H9 (cell line): ENCODE data around the gene PKNOX2. TPM values are rescaled to one million over a fixed set of nuclear protein-coding genes. Genes with fewer than 3 reads are reported as not detected.

ENCODE experiments used
- DNase-seq: peaks from one replicate; pipeline ENCODE4 v3.0.0-alpha.2; 2017
- H2AFZ ChIP-seq: one replicate; pipeline ENCODE4 v1.6.1; 2013; ENCODE audit warnings: mild to moderate bottlenecking, low read length, control low read depth, moderate library complexity
- H2AK5ac ChIP-seq: 2 replicates; pipeline ENCODE4 v1.6.1; 2013; ENCODE audit warnings: low read length, control low read depth, mixed read lengths; ENCODE audit not compliant: insufficient read length
- H2BK120ac ChIP-seq: one replicate; pipeline ENCODE4 v1.6.1; 2013; ENCODE audit warnings: low read depth, mild to moderate bottlenecking, low read length, control low read depth, inconsistent platforms; ENCODE audit not compliant: poor library complexity, severe bottlenecking
- H2BK12ac ChIP-seq: 2 replicates; pipeline ENCODE4 v1.6.1; 2013; ENCODE audit warnings: low read length, control low read depth, mixed read lengths, low read depth; ENCODE audit not compliant: insufficient read length
- H2BK15ac ChIP-seq: 2 replicates; pipeline ENCODE4 v1.6.1; 2013; ENCODE audit warnings: low read depth, low read length, control low read depth
- H2BK20ac ChIP-seq: one replicate; pipeline ENCODE4 v1.6.1; 2013; ENCODE audit warnings: low read depth, mild to moderate bottlenecking, low read length, control low read depth, inconsistent platforms; ENCODE audit not compliant: poor library complexity, severe bottlenecking
- H2BK5ac ChIP-seq: 2 replicates; pipeline ENCODE4 v1.6.1; 2013; ENCODE audit warnings: low read length, control low read depth, mixed read lengths; ENCODE audit not compliant: insufficient read length
- H3K14ac ChIP-seq: 2 replicates; pipeline ENCODE4 v1.6.1; 2013; ENCODE audit warnings: low read length, control low read depth; ENCODE audit not compliant: insufficient read depth
- H3K18ac ChIP-seq: 2 replicates; pipeline ENCODE4 v1.6.1; 2013; ENCODE audit warnings: low read depth, mild to moderate bottlenecking, mixed read lengths, low read length, control low read depth; ENCODE audit not compliant: insufficient read length
- H3K23ac ChIP-seq: 2 replicates; pipeline ENCODE4 v1.6.1; 2013; ENCODE audit warnings: low read length, control low read depth, mixed read lengths, low read depth; ENCODE audit not compliant: insufficient read length
- H3K23me2 ChIP-seq: 2 replicates; pipeline ENCODE4 v1.6.1; 2013; ENCODE audit warnings: low read depth, mild to moderate bottlenecking, mixed read lengths, low read length, control low read depth; ENCODE audit not compliant: insufficient read length, poor library complexity, severe bottlenecking
- H3K27ac ChIP-seq: 2 replicates; pipeline ENCODE4 v1.5.1; 2013; ENCODE audit warnings: low read length, control low read depth, mixed read lengths, low read depth; ENCODE audit not compliant: insufficient read length
- H3K27me3 ChIP-seq: 2 replicates; pipeline ENCODE4 v1.6.1; 2013; ENCODE audit warnings: low read length, control low read depth, inconsistent platforms; ENCODE audit not compliant: insufficient read depth
- H3K4ac ChIP-seq: 2 replicates; pipeline ENCODE4 v1.6.1; 2013; ENCODE audit warnings: low read depth, mild to moderate bottlenecking, control low read depth, inconsistent platforms, low read length, moderate library complexity
- H3K4me1 ChIP-seq: 2 replicates; pipeline ENCODE4 v1.6.1; 2013; ENCODE audit warnings: low read length, control low read depth, inconsistent platforms; ENCODE audit not compliant: insufficient read depth
- H3K4me2 ChIP-seq: 2 replicates; pipeline ENCODE4 v1.6.1; 2013; ENCODE audit warnings: low read length, control low read depth, mixed read lengths; ENCODE audit not compliant: insufficient read length, insufficient read depth
- H3K56ac ChIP-seq: 2 replicates; pipeline ENCODE4 v1.6.1; 2013; ENCODE audit warnings: low read depth, mild to moderate bottlenecking, mixed read lengths, low read length, control low read depth; ENCODE audit not compliant: insufficient read length
- H3K79me1 ChIP-seq: 2 replicates; pipeline ENCODE4 v1.6.1; 2013; ENCODE audit warnings: low read depth, mild to moderate bottlenecking, moderate library complexity, low read length, control low read depth, inconsistent platforms; ENCODE audit not compliant: insufficient read depth, poor library complexity, severe bottlenecking
- H3K79me2 ChIP-seq: 2 replicates; pipeline ENCODE4 v1.6.1; 2013; ENCODE audit warnings: low read length, control low read depth, inconsistent platforms; ENCODE audit not compliant: insufficient read depth
- H3K9ac ChIP-seq: 2 replicates; pipeline ENCODE4 v1.6.1; 2013; ENCODE audit warnings: low read length, control low read depth, mixed read lengths; ENCODE audit not compliant: insufficient read length; ENCODE audit errors: extremely low read depth
- H3K9me3 ChIP-seq: one replicate; pipeline ENCODE4 v1.6.1; 2013; ENCODE audit warnings: low read depth, low read length, inconsistent platforms; ENCODE audit not compliant: control insufficient read depth
- H3T11ph ChIP-seq: one replicate; pipeline ENCODE4 v1.6.1; 2013; ENCODE audit warnings: mild to moderate bottlenecking, low read length, control low read depth, inconsistent platforms
- H4K20me1 ChIP-seq: one replicate; pipeline ENCODE4 v1.6.1; 2013; ENCODE audit not compliant: control insufficient read depth, insufficient read length, insufficient read depth
- H4K5ac ChIP-seq: 2 replicates; pipeline ENCODE4 v1.6.1; 2013; ENCODE audit warnings: low read depth, mild to moderate bottlenecking, mixed read lengths, low read length, control low read depth; ENCODE audit not compliant: insufficient read length
- H4K8ac ChIP-seq: replicated peaks from 2 replicates; pipeline ENCODE4 v1.6.1; 2013; ENCODE audit warnings: low read length, control low read depth, mixed read lengths, low read depth; ENCODE audit not compliant: insufficient read length
- H4K91ac ChIP-seq: 2 replicates; pipeline ENCODE4 v1.6.1; 2013; ENCODE audit warnings: low read depth, mild to moderate bottlenecking, moderate library complexity, mixed read lengths, low read length, control low read depth; ENCODE audit not compliant: insufficient read length
- H3K27ac Mint-ChIP-seq, 3 experiments: 2 replicates in 2 of 3; 3 replicates in 1 of 3; pipeline ENCODE4 v1.8.0; 2020 to 2021; ENCODE audit warnings: mixed read lengths in 3 of 3, mild to moderate bottlenecking in 1 of 3, moderate library complexity in 1 of 3
- H3K27me3 Mint-ChIP-seq: 2 replicates; pipeline ENCODE4 v1.8.0; 2021; ENCODE audit warnings: low read depth, mild to moderate bottlenecking, moderate library complexity, mixed read lengths
- H3K36me3 Mint-ChIP-seq, 3 experiments: 2 replicates in 2 of 3; 3 replicates in 1 of 3; pipeline ENCODE4 v1.8.0; 2020 to 2021; ENCODE audit warnings: low read depth in 3 of 3, mixed read lengths in 3 of 3; ENCODE audit not compliant: insufficient read depth in 1 of 3
- H3K4me1 Mint-ChIP-seq, 2 experiments: 2 replicates each; pipeline ENCODE4 v1.8.0; 2020; ENCODE audit warnings: mixed read lengths in 2 of 2
- H3K4me3 Mint-ChIP-seq, 2 experiments: 2 replicates in 1 of 2; 3 replicates in 1 of 2; pipeline ENCODE4 v1.8.0; 2020 to 2021; ENCODE audit warnings: mild to moderate bottlenecking in 2 of 2, mixed read lengths in 2 of 2, moderate library complexity in 1 of 2
- H3K9me3 Mint-ChIP-seq, 2 experiments: 2 replicates in 1 of 2; 3 replicates in 1 of 2; pipeline ENCODE4 v1.8.0; 2020; ENCODE audit warnings: mild to moderate bottlenecking in 2 of 2, mixed read lengths in 2 of 2, moderate library complexity in 1 of 2
- WGBS: extraction: QIAGEN DNeasy Blood & Tissue Kit; methylation state at CpG from one replicate; pipeline ENCODE4 v1.1.7; 2013; ENCODE audit warnings: missing lambda C conversion rate, low lambda C conversion rate, mixed read lengths; ENCODE audit not compliant: insufficient read length; ENCODE audit errors: extremely low coverage; 5-methylcytosine and 5-hydroxymethylcytosine counted together
- total RNA-seq: library from RNA; stranded (reverse); gene quantifications from 2 replicates; pipeline ENCODE4 v1.2.1, GENCODE V29; 2021
- TF ChIP-seq, protein P1 (sequence below): fragments of 200-600 bp; sonication (generic); conservative IDR thresholded peaks from 3 replicates; pipeline ENCODE4 v1.8.0; 2021; ENCODE audit warnings: antibody characterized with exemption, mild to moderate bottlenecking

The PKNOX2 gene
- total RNA-seq, 1 experiment from 2014 or later = 1.3 TPM

DNA sequence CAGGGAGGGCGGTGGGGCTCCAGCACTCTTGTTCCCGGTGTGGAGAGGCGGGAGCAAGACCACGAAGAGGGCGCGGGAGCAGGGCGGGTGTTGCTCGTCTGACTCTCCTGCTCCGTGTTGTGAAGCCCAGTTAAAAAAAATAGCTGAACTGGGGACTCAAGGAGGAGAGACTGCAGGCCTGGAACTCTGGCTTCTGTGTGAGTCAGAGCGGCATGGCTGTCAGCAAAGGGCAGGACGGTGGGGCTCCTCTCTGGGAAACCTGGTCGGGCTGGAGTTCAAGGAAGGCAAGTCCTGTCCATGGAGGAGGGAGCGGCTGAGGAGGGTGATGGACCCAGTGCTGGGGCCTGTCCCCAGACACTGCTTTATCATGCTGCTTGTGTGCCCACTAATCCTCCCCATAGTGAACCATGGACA lies 179.2 kb downstream of the PKNOX2 start:
- Mint-ChIP-seq H3K4me1 (peaks cover 45 to 67% of the 10 kb centered on the region in 2 experiments), H3K9me3 (no peaks in the 10 kb centered on the region), H3K4me3 (no peak overlapping the region), H3K36me3 (no peaks in the 10 kb centered on the region), H3K27ac (no peak overlapping the region), H3K27me3 (peaks cover 28% of the 10 kb centered on the region)
- H2BK20ac ChIP-seq = no peak overlapping the region
- H2BK5ac ChIP-seq = no peak overlapping the region
- H3K14ac ChIP-seq = no peak overlapping the region
- H3K4me1 ChIP-seq = no peaks in the 10 kb centered on the region
- H3K56ac ChIP-seq = no peak overlapping the region
- H3K23me2 ChIP-seq = no peaks in the 10 kb centered on the region
- no peaks in the 10 kb centered on the region for H3K79me1 ChIP-seq
- DNase-seq = no peak
- no peak overlapping the region for H2AK5ac ChIP-seq
- H3K4ac ChIP-seq = no peak overlapping the region
- H3K18ac ChIP-seq = no peak overlapping the region
- H4K20me1 ChIP-seq = no peaks in the 10 kb centered on the region
- no peaks in the 10 kb centered on the region for H3K9me3 ChIP-seq
- no peak overlapping the region for H3T11ph ChIP-seq
- no peaks in the 10 kb centered on the region for H3K79me2 ChIP-seq
- H2AFZ ChIP-seq = no peak overlapping the region
- no peak overlapping the region for H2BK120ac ChIP-seq
- H3K9ac ChIP-seq = no peak overlapping the region
- H2BK15ac ChIP-seq = no peak overlapping the region
- no peak overlapping the region for H3K27ac ChIP-seq
- H3K27me3 ChIP-seq = no peaks in the 10 kb centered on the region; the same call in 1 of the 2 replicates
- H3K4me2 ChIP-seq = no peak overlapping the region
- no peak overlapping the region for H2BK12ac ChIP-seq
- H4K91ac ChIP-seq = no peak overlapping the region
- WGBS = no CpG with 5 or more reads among the region's 13 CpGs
- no peak overlapping the region for H4K8ac ChIP-seq
- no peak overlapping the region for H3K23ac ChIP-seq
- TF ChIP-seq, protein P1, sequence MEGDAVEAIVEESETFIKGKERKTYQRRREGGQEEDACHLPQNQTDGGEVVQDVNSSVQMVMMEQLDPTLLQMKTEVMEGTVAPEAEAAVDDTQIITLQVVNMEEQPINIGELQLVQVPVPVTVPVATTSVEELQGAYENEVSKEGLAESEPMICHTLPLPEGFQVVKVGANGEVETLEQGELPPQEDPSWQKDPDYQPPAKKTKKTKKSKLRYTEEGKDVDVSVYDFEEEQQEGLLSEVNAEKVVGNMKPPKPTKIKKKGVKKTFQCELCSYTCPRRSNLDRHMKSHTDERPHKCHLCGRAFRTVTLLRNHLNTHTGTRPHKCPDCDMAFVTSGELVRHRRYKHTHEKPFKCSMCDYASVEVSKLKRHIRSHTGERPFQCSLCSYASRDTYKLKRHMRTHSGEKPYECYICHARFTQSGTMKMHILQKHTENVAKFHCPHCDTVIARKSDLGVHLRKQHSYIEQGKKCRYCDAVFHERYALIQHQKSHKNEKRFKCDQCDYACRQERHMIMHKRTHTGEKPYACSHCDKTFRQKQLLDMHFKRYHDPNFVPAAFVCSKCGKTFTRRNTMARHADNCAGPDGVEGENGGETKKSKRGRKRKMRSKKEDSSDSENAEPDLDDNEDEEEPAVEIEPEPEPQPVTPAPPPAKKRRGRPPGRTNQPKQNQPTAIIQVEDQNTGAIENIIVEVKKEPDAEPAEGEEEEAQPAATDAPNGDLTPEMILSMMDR = no peak
- H4K5ac ChIP-seq = no peak overlapping the region
